ENCODE data around the gene TMOD1.

DNA sequence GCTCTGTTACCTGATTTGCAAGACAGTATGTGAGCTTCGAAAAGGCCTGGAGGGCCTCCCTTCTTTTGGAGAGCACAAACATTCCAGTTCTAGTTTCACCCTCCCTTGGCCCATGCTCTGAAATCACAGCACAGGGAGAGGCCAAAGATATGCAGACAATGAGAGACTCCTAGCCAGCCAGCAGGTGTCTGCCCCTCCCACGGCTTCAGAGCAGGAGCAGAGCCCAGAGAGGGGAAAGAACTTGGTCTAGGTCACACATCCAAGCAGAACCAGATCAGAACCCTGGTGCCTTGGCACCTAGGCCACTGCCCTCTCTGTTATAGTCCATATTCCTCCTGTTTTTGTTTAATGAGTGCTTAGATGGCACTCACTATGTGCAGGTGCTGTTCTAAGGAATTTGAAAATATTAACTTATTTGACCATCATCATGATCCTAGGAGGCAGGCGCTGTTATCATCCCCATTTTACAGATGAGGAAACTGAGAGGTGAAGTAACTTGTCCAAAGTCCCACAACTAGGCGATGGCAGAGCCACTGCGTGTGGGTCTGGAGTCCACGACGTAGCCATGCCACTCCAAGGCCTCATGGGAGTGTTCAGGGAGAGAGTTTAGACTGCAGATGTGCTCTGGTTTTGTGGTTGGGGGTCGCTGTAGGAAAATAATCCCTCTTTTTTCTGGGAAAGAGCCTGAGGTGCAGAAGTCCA lies 27.2 kb downstream of the TMOD1 start:
- TF ChIP-seq POLR2A (IDR thresholded peaks at IDR 0.05), result no peak
- TF ChIP-seq, protein P1, sequence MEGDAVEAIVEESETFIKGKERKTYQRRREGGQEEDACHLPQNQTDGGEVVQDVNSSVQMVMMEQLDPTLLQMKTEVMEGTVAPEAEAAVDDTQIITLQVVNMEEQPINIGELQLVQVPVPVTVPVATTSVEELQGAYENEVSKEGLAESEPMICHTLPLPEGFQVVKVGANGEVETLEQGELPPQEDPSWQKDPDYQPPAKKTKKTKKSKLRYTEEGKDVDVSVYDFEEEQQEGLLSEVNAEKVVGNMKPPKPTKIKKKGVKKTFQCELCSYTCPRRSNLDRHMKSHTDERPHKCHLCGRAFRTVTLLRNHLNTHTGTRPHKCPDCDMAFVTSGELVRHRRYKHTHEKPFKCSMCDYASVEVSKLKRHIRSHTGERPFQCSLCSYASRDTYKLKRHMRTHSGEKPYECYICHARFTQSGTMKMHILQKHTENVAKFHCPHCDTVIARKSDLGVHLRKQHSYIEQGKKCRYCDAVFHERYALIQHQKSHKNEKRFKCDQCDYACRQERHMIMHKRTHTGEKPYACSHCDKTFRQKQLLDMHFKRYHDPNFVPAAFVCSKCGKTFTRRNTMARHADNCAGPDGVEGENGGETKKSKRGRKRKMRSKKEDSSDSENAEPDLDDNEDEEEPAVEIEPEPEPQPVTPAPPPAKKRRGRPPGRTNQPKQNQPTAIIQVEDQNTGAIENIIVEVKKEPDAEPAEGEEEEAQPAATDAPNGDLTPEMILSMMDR (IDR thresholded peaks at IDR 0.05), result no peak

Data from vagina (tissue), 2 donors.